Stimulated activated CD8-positive, alpha-beta memory T cell treated with anti-CD3 and anti-CD28 coated beads, Interleukin-15, amount 100 ng/mL, for 48 hours (primary cell): ENCODE measurements around the gene PROK2.

Source experiments
- DNase-seq, 2 donors: peaks; one replicate each; pipeline ENCODE4 v3.0.0-alpha.2; 2020; ENCODE audit warnings: low read depth in 2 of 2

The PROK2 gene

GRCh38 chr3:71784914-71785531, at the start of gene PROK2:
Gene PROK2, minus strand, starts transcription at chr3:71785148. Its CDS starts 96 bp downstream, at chr3:71785052.
- peak; percentile 8 to 14 for DNase-seq

DNA sequence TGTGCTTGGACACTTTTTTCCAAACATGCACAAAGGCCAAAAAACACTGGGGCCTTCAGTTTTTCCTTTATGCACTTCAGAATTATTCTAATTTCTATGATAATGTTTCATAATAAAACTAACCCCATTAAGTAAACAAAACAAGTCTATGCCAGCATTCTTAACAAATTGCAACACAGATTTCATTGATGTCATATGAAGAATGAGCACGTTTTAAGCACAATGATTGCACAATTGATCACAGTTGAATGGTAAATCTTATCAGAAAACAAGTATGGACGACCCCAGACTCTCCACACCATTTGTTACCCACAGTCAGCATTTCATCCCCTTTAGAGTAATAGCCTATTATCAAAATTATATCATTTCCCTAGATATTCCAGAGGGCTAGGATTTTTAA, 46.7 kb upstream of the PROK2 start:
- DNase-seq = no peak

DNA sequence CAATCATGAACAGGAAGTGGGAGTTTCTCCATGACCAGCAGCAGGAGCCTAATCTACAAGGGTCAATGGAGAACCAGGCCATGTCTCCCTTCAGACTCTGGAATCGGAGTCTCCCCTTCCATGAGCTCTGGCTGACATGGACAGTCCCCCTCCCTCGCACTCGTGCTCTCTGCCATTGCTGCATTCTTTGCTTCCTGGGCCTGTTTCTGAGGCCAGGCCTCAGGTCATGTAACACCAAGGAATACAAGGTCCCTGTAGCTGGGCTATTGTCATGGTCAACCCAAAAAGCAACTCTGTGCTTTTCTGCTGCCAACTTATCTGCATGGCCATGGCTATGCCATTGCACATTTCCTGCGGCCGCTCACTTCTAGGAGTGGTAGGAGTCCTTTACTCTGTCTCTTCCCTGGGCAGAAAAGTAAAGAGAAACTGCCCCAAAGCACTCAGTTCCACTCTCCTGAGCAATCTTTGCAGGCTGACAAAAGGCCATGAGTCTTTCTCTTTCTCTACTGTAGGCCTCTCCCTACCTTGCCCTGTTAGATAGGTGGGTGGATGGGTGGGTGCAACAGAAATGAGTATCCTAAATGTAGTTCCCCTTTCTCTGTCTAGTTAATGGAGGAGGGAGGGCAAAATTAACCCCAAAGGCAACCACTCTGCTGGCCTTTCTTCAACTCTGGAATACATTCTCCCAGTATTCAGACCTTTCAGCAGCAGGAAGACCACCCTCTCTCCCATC, 40.8 kb upstream of the PROK2 start:
- DNase-seq = no peak

GRCh38 chr3:71821116-71821515, 36.2 kb upstream of the PROK2 start:
- DNase-seq = no peak

DNA sequence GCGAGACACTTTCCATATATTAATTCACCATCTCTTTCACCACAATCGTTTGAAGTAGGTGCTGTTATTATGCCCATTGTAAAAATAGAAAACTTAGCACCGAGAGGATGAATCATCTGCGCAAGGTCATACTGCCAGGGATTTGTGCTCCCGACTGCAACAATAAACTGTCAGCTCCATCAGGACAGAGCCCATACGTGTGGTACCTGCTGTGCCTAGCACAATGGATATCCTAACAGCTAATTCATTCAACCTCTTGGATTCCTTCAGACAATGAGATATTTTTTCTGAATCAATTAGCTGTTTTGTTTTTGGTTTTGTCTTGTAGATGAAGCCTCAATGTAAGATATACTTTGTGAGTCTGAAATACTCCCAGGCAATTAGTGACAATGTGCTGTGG, 32.3 kb upstream of the PROK2 start:
- DNase-seq = no peak

GRCh38 chr3:71816767-71817156, 31.8 kb upstream of the PROK2 start:
- no peak for DNase-seq

DNA sequence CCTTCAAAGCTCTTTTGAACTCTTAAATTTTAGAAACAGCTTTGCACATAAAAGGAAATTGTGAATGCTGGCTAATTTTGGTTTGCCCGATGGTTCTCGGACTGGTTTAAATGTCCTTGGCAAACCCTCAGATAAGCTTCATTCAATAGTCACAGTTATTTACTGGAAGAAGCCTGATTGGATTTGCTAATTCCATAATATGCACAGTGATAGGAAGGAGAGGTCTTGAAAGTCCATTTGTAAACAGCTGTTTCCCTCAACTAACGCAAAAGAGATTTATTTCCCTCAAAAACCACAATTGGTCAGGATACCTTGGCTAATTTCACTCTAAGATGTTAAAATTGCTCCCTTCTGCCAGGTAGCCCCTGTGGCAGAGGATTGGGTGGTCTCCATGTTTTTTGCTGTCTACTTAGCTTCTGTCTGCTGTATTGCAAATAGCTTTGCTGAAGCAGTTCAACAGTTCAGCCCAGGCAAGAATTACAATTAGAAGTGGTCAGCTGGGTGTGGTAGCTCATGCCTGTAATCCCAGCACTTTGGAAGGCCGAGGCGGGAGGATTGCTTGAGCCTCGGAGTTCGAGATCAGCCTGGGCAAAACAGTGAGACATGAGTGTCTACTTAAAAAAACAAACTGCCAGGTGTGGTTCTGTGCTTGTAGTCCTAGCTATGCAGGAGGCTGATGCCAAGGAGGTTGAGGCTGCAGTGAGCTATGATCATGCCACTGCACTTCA, 30.6 kb upstream of the PROK2 start:
- DNase-seq = no peak

- DNase-seq = no peak
Measured at GRCh38 chr3:71813704-71814103, 28.8 kb upstream of the PROK2 start.

DNA sequence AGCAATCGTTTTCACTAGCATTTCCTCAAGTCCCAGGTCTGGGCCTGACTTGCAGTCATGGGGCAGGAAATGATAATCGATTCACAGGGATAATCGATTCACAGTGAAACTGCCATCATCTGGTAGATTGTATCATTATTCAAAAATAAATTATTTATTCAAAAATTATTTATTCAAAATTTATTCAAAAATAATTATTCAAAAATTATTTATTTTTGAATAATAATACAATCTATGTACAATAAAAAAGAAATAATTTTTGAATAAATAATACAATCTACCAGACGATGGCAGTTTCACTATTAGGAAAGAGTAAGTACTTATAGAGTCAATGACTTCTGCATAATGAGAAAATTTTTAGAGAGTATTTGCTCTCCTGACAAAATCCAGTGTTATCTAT, 28.1 kb upstream of the PROK2 start:
- no peak for DNase-seq

GRCh38 chr3:71810056-71810455, 25.1 kb upstream of the PROK2 start:
- DNase-seq = no peak

DNA sequence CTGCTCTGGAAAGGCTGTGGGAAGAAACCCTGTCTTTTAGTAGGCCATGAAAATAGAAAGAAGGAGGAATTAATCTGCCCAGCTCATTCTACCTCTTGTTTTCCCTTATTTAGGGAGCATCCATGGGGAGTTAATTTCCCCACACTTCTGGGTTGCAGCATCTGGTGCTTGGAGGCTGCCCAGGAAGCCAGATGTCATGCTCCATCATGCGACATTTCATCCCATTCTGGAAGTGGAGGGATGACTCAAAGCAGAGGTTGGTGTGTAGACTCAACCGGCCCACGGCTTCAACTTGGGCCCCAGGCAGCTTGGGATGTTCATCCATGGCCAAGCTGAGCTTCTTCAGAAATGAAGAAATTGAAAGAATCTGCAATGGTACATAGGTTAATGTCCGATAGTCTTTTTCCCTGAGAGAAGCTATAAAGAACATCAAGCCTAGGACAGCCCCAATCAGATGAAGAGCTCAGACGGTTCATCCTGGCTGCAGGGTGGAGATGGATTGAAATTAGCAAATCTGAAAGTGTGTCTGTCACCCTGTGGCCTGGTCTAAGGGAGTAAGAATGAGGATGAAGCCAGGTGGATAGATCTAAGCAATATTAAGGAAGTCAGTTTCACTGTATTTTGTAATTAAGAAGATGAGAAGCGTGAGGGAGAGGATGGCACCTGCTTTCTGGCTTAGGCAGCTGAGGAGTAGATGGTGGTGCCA, 24.5 kb upstream of the PROK2 start:
- no peak for DNase-seq

- no peak for DNase-seq
Measured at GRCh38 chr3:71806736-71807135, 21.8 kb upstream of the PROK2 start.

DNA sequence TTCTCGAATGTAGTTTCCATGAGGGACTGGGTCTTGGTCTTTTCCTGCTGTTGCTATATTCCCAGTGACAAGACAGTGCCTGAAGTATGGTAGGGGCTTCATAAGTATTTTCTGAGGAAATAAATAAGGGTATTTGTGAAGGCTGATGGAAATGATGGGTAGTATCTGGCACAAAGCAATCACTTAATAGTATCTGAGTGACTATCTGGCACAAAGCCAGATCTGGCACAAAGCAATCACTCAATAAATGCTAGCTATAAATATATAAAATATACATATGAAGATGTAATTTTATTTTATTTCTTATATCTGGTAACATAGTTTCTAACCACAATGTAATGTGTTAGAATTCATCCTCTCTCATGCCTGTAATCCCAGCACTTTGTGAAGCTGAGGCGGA, 20.7 kb upstream of the PROK2 start:
- DNase-seq = no peak

DNA sequence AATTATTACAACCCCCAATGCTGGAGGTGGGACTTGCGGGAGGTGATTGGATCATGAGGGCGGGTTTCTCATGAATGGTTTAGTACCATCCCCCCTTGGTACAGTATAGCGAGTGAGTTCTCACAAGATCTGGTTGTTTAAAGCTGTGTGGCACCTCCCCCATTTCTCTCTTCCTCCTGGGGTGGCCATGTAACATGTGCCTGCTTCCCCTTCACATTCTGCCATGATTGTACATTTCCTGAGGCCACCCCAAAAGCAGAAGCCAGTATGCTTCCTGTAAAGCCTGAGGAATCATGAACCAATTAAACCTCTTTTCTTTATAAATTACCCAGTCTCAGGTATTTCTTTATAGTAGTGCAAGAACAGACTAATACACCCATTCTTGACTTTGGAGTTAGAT, 20.3 kb upstream of the PROK2 start:
- no peak for DNase-seq

DNA sequence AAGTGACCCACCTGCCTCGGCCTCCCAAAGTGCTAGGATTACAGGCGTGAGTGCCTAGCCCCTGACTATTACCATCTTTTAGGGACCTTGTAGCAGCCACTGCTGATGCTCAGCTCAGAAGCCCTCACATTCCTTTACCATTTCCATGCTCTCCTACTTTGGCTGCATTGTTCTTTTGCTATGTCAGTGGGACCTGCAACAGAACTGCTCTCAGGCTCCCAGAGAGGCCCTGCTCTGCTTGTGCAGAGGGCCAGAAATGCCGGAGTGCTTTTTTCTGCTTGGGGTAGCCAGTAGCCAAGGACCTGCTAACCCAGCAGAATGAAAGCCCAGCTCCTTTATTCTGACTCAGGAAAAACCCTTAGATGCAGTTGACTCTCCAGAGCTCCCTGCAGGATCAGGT, 18.3 kb upstream of the PROK2 start:
- no peak for DNase-seq

DNA sequence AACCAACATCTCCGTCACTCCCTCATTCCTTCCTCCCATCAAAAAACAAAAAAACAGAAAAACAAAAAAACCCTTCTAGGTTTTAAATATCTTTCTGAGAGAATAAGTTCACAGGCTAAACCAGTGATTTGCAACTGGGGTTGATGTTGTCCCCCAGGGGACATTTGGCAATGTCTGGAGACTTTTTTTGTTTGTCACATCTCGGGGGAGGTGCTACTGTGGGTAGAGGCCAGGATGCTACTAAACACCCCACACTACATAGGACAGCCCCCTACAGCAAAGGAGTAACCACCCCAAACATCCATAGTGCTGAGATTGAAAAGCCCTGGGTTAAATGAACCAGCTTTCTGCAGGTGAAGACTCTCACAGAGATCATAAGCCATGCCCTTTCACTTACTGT, 17.0 kb upstream of the PROK2 start:
- DNase-seq = no peak

DNA sequence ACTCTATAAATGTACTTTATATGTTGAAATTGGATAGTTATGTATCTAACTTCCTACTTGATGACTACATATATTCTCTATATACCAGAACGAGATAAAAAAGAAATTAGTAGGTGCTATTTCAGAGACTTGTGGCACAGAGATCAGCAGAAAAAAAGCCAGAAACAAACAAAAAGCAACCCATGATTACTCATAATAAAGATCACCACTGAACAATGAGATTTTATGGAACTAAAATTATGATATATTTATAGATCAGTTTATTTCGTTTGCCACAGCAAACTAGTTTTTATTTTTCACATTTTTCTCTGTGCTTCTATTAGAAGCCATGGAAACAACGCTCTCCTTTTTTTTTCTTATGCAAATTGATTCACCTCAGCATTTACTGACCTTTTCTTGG, 15.1 kb upstream of the PROK2 start:
- DNase-seq = no peak

DNA sequence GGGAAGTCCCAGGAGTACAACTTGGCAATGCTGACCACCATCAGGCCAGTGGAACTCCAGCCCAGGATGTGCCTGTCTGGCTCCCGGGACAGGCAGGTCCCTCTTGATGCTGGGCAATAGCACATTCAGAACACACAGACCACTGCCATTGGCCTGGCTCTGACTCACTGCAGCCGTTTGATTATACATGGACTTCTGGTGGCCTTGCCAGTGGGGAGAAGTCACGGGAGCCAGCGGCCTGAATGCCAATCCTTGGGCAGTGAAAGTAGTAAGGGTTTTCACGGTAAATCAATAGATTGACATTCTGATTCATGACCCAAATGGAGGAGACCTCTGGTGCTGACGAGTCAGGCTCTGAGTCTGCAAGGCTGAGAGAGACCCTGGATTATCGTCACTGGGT, 12.5 kb upstream of the PROK2 start:
- DNase-seq = no peak

GRCh38 chr3:71796290-71796689, 11.3 kb upstream of the PROK2 start:
- DNase-seq = no peak

DNA sequence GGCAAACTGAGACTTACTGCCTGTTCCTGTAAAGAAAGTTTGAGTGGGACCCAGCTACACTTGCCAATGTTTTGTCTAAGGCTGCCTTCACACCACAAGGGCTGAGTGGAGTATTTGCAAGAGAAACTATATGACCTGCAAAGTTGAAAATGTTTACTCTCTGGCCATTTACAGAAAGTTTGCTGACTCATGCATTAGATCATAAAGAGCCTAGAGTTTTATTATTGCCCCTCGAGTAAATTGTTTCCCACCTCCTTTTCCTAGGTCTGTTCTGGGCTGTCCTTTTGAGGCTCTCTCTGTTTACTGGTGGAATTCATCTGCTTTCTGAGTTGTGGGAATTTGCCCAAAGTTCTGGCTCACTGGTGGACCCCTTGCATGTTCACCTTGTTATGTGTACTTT, 6.7 kb upstream of the PROK2 start:
- no peak for DNase-seq

DNA sequence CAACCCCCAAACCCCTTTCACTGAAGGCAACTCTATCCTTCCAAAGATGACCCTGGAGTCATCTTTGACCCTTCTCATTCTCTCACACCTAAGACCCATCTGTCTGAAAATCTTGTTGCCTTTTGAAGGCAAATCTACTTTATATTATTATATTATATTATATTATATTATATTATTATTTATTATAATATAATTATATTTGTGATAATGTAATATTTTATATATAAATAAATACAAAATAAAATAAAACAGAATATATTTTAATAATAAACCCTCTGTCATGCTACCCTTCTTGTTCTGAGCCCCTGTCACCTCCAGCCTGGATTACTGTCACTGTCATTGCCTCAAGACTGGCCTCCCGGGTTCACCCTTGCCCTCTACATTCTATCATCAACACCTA, 5.0 kb upstream of the PROK2 start:
- DNase-seq = no peak

DNA sequence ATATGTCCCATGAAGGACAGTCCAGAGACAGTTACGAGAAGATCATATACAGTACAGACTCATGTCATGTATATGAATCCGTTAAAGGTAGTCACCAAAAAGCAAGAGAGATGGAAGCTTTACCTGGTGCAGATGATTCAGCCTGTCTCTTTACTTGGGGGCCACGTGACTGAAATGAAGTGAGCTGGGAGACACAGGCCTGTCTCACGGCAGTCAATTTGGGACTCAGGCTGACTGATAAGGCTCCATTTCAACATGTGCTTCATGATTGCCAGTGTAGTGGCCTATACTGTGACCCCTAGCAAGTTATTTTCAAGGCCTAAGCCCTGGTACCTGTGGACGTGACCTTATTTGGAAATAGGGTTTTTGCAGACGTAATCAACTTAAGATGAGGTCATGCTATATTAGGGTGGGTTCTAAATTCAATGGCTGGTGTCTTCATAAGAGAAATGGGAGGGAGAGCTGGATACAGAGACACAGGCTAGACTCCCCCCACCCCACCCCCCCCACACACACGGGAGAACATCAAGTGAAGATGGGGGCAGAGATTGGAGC, 3.0 kb upstream of the PROK2 start:
- DNase-seq = no peak
